K562 (cell line): Measurements from ENCODE around the gene NFIC. TPM values are rescaled to one million over a fixed set of nuclear protein-coding genes. Genes with fewer than 3 reads are reported as not detected.
A peak's percentile ranks its signal among the peaks of the same experiment; 100 is the strongest.

Experiments used
- ATF1 ChIP-seq, 2 experiments: fragments of 450-650 bp in 1 of 2; IDR thresholded peaks; 2 replicates each; pipeline ENCODE4 v1.6.1; 2016; ENCODE audit warnings: missing compliant biosample characterization in 1 of 2, missing genetic modification characterization in 1 of 2
- CBFB ChIP-seq: sonication (generic); formaldehyde crosslinking; IDR thresholded peaks from 2 replicates; pipeline ENCODE4 v1.4.0; 2020; ENCODE audit warnings: mild to moderate bottlenecking, missing genetic modification reagents
- CBX2 ChIP-seq: fragments of 200-600 bp; sonication (generic); IDR thresholded peaks from one replicate; pipeline ENCODE4 v1.6.1; 2012; ENCODE audit warnings: mild to moderate bottlenecking, low read length, inconsistent platforms; ENCODE audit not compliant: insufficient read depth, poor library complexity, severe bottlenecking
- ELF4 ChIP-seq: fragments of 450-650 bp; formaldehyde crosslinking; IDR thresholded peaks from 2 replicates; pipeline ENCODE4 v1.4.0; 2022; ENCODE audit warnings: missing genetic modification characterization
- ETV5 ChIP-seq: sonication (generic); formaldehyde crosslinking; IDR thresholded peaks from 2 replicates; pipeline ENCODE4 v1.4.0; 2020; ENCODE audit warnings: low read depth, mild to moderate bottlenecking, missing genetic modification reagents
- JUND ChIP-seq, 2 experiments: IDR thresholded peaks; 2 replicates in 1 of 2; 3 replicates in 1 of 2; pipeline ENCODE4 v1.6.1; 2011; ENCODE audit warnings: borderline replicate concordance in 2 of 2, low read depth in 2 of 2, low read length in 2 of 2, improper control_type of control experiment in 1 of 2, missing biosample characterization in 1 of 2, missing genetic modification characterization in 1 of 2, missing genetic modification reagents in 1 of 2
- MAFK ChIP-seq: IDR thresholded peaks from 2 replicates; pipeline ENCODE4 v1.6.1; 2011; ENCODE audit warnings: low read length, improper control_type of control experiment
- MED1 ChIP-seq: sonication (generic); formaldehyde crosslinking; IDR thresholded peaks from 2 replicates; pipeline ENCODE4 v1.8.1; 2023; ENCODE audit warnings: missing genetic modification reagents, borderline replicate concordance
- MEF2D ChIP-seq: conservative IDR thresholded peaks from 2 replicates; pipeline ENCODE4 v1.6.1; 2016; ENCODE audit warnings: low read depth, missing genetic modification characterization, missing compliant biosample characterization
- NBN ChIP-seq: fragments of 450-650 bp; IDR thresholded peaks from 2 replicates; pipeline ENCODE4 v1.6.1; 2016; ENCODE audit warnings: low read depth, mild to moderate bottlenecking
- NFRKB ChIP-seq: fragments of 450-650 bp; IDR thresholded peaks from 2 replicates; pipeline ENCODE4 v1.6.1; 2016; ENCODE audit warnings: low read depth
- RBFOX2 ChIP-seq: fragments of 200-400 bp; formaldehyde crosslinking; IDR thresholded peaks from 2 replicates; pipeline ENCODE4 v1.6.1; 2017; ENCODE audit warnings: low read depth, mild to moderate bottlenecking, low read length, moderate library complexity
- RFX1 ChIP-seq: fragments of 450-650 bp; IDR thresholded peaks from 2 replicates; pipeline ENCODE4 v1.6.1; 2016; ENCODE audit warnings: mild to moderate bottlenecking, moderate library complexity
- RHOXF2B ChIP-seq: fragments of 250-450 bp; sonication (Bioruptor Pico); conservative IDR thresholded peaks from 2 replicates; pipeline ENCODE4 v1.5.1; 2021
- TAF7 ChIP-seq: fragments of 450-650 bp; IDR thresholded peaks from 2 replicates; pipeline ENCODE4 v1.6.1; 2016; ENCODE audit warnings: missing genetic modification characterization, missing compliant biosample characterization
- TCF7 ChIP-seq: sonication (generic); IDR thresholded peaks from 2 replicates; pipeline ENCODE4 v1.6.1; 2016; ENCODE audit warnings: antibody characterized with exemption, borderline replicate concordance
- ZNF354B ChIP-seq: fragments of 250-450 bp; sonication (Bioruptor Pico); IDR thresholded peaks from 2 replicates; pipeline ENCODE4 v1.4.0; 2020
- polyA plus RNA-seq, 8 experiments: library from polyadenylated mRNA; depleted of rRNA in 4 of 8; stranded (reverse) in 5 of 8; unstranded in 3 of 8; fragments of >200 nt; fragmentation: Nextera tagmentation in 2 of 8; fragmentation: Illumina TruSeq in 1 of 8; extraction: Ambion mirVana in 2 of 8; extraction: Trizol in 1 of 8; gene quantifications; 2 replicates each; pipeline versions ENCODE4 v1.2.1 to v1.2.3, GENCODE V29; 2011 to 2014; ENCODE audit warnings: inconsistent platforms in 1 of 8, missing spikeins in 1 of 8
- total RNA-seq, 7 experiments: library from RNA; depleted of rRNA in 6 of 7; stranded (reverse); fragments of >200 nt in 6 of 7; fragmentation: Illumina TruSeq in 2 of 7; extraction: Trizol in 2 of 7; gene quantifications; 2 replicates each; pipeline versions ENCODE4 v1.2.1 to v1.2.3, GENCODE V29; 2011 to 2021; ENCODE audit warnings: low replicate concordance in 1 of 7
- TF ChIP-seq, protein P1 (sequence below): fragments of 450-650 bp; IDR thresholded peaks from 2 replicates; pipeline ENCODE4 v1.7.0; 2016; ENCODE audit warnings: borderline replicate concordance
- TF ChIP-seq, protein P2 (sequence below): fragments of 450-650 bp; formaldehyde crosslinking; IDR thresholded peaks from 2 replicates; pipeline ENCODE4 v1.4.0; 2020; ENCODE audit warnings: mild to moderate bottlenecking
- TF ChIP-seq, protein P3 (sequence below): fragments of 450-650 bp; formaldehyde crosslinking; IDR thresholded peaks from 2 replicates; pipeline ENCODE4 v1.4.0; 2020; ENCODE audit warnings: mild to moderate bottlenecking, mixed read lengths
- TF ChIP-seq, protein P4 (sequence below): sonication (generic); formaldehyde crosslinking; IDR thresholded peaks from 2 replicates; pipeline ENCODE4 v1.8.1; 2023; ENCODE audit warnings: mild to moderate bottlenecking, missing genetic modification reagents, moderate library complexity

The NFIC gene
- total and polyA plus RNA-seq, 9 of the 15 experiments (the other 6 are each of a cell fraction or from before 2014, with no cell fraction given): 0.71 to 62.1 (median 6.9) TPM

DNA sequence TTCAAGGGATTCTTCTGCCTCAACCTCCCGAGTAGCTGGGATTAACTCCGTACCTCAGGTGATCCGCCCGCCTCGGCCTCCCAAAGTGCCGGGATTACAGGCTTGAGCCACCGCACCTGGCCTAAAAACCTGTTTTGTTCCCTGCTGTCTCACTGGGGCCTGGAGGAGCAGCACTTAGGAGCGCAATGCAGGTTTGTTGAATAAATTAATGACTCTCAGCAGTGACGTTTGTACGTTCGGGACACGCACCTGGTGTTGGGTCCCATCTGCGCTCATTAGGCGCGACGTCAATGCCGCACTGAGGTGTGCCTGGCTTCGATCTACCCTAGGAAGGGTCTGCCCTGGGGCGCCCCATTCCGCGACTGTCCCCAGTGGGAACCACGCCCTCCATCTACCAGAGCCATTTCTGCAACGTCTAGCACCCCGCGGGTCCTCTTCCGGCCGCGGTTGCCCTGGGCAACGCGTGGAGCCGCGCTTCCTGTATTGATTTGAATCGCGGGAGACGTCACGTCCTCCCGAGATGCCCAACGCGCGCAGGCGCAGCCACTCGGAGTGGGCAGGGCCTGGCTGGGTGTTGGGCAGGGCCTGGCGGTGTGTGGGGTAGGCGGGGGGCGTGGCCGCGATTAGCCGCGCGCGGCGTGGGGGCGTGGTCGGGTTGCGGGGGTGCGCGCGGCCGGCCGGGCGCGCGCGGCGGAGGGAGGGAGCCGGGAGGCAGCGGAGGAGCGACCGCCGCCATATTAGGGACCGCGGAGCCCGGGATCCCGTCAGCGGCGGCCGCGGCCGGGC is 139.4 kb downstream of the NFIC start, which contains the start of gene FZR1 (continued):
- TF ChIP-seq RBFOX2: peak; percentile 84
- TF ChIP-seq ELF4 (CRISPR knock-in tag): peak; percentile 60; the same call in 1 of the 2 replicates
- TF ChIP-seq, protein P1, sequence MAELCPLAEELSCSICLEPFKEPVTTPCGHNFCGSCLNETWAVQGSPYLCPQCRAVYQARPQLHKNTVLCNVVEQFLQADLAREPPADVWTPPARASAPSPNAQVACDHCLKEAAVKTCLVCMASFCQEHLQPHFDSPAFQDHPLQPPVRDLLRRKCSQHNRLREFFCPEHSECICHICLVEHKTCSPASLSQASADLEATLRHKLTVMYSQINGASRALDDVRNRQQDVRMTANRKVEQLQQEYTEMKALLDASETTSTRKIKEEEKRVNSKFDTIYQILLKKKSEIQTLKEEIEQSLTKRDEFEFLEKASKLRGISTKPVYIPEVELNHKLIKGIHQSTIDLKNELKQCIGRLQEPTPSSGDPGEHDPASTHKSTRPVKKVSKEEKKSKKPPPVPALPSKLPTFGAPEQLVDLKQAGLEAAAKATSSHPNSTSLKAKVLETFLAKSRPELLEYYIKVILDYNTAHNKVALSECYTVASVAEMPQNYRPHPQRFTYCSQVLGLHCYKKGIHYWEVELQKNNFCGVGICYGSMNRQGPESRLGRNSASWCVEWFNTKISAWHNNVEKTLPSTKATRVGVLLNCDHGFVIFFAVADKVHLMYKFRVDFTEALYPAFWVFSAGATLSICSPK: no peak
- no peak for TF ChIP-seq ZNF354B (CRISPR knock-in tag)
- 0 out of 2 replicates have a peak, but pooled peaks have one; percentile 24 for TF ChIP-seq TCF7
- peak; percentile 47; the same call in 1 of the 2 replicates for TF ChIP-seq TAF7 (tag)
- peak; percentile 21; the same call in 1 of the 2 replicates for TF ChIP-seq JUND (IDR thresholded peaks at IDR 0.05; ENCODE audit: borderline replicate concordance, low read depth, low read length)
- TF ChIP-seq JUND (tag; IDR thresholded peaks at IDR 0.05; ENCODE audit: borderline replicate concordance, low read depth, low read length): peak; percentile 13; the same call in 1 of the 3 replicates
- TF ChIP-seq NBN: peak; percentile 67; the same call in 1 of the 2 replicates
- no peak; the same call in 1 of the 2 replicates for TF ChIP-seq ATF1 (CRISPR knock-in tag; IDR thresholded peaks at IDR 0.05)
- peak; percentile 97 for TF ChIP-seq ATF1 (tag; IDR thresholded peaks at IDR 0.05)
- peak; percentile 99 for TF ChIP-seq RFX1
- TF ChIP-seq RHOXF2B (CRISPR knock-in tag): no peak
- TF ChIP-seq CBFB (CRISPR knock-in tag): no peak; the same call in 1 of the 2 replicates
- TF ChIP-seq, protein P2, sequence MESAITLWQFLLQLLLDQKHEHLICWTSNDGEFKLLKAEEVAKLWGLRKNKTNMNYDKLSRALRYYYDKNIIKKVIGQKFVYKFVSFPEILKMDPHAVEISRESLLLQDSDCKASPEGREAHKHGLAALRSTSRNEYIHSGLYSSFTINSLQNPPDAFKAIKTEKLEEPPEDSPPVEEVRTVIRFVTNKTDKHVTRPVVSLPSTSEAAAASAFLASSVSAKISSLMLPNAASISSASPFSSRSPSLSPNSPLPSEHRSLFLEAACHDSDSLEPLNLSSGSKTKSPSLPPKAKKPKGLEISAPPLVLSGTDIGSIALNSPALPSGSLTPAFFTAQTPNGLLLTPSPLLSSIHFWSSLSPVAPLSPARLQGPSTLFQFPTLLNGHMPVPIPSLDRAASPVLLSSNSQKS (CRISPR knock-in tag): no peak
- TF ChIP-seq NFRKB: peak; percentile 83
- TF ChIP-seq MEF2D (tag): no peak
- no peak for TF ChIP-seq MED1 (CRISPR knock-in tag)
- TF ChIP-seq, protein P3, sequence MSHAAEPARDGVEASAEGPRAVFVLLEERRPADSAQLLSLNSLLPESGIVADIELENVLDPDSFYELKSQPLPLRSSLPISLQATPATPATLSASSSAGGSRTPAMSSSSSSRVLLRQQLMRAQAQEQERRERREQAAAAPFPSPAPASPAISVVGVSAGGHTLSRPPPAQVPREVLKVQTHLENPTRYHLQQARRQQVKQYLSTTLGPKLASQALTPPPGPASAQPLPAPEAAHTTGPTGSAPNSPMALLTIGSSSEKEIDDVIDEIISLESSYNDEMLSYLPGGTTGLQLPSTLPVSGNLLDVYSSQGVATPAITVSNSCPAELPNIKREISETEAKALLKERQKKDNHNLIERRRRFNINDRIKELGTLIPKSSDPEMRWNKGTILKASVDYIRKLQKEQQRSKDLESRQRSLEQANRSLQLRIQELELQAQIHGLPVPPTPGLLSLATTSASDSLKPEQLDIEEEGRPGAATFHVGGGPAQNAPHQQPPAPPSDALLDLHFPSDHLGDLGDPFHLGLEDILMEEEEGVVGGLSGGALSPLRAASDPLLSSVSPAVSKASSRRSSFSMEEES (CRISPR knock-in tag): no peak
- TF ChIP-seq, protein P4, sequence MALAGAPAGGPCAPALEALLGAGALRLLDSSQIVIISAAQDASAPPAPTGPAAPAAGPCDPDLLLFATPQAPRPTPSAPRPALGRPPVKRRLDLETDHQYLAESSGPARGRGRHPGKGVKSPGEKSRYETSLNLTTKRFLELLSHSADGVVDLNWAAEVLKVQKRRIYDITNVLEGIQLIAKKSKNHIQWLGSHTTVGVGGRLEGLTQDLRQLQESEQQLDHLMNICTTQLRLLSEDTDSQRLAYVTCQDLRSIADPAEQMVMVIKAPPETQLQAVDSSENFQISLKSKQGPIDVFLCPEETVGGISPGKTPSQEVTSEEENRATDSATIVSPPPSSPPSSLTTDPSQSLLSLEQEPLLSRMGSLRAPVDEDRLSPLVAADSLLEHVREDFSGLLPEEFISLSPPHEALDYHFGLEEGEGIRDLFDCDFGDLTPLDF (CRISPR knock-in tag): peak; percentile 45; the same call in 1 of the 2 replicates
- no peak for TF ChIP-seq CBX2
- TF ChIP-seq ETV5 (CRISPR knock-in tag): peak; percentile 94
- no peak; the same call in 1 of the 2 replicates for TF ChIP-seq MAFK
